SHP77 (cell line): ENCODE measurements around the gene FBXO41.
"Not testable (repeated sequence)": the region's sequence is repeated elsewhere in the genome, so short reads cannot be mapped to it uniquely, and the experiment has no call there.

Experiments
- DNase-seq, 2 experiments: peaks; one replicate each; lab custom pipeline; 2025; lab: John Stamatoyannopoulos, UW

The FBXO41 gene

DNA sequence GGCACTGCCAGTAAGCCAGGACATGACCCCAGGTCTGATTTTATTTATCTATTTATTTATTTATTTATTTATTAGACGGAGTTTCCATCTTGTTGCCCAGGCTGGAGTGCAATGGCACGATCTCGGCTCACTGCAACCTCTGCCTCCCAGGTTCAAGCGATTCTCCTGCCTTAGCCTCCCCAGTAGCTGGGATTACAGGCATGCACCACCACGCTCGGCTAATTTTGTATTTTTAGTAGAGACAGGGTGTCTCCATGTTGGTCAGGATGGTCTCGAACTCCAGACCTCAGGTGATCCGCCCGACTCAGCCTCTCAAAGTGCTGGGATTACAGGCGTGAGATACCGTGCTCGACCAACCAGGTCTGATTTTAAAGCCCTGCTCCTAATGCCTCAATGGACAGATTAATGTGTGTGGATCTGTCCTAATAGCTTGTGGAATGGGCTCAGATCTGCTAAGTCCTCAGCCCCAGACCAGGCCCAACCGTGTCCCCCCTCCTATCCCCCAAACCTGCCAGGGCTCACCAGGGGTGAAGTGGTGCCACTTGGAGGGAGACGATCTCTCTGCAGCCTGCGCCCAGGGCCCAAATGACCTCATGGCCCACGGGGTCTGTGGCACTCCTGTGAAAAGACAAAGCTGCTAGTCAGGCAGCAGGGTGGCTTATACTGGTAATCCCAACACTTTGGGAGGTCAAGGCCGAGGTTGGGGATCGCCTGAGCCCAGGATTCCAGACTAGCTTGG is 21.4 kb downstream of the FBXO41 start:
- not testable (repeated sequence) for DNase-seq

DNA sequence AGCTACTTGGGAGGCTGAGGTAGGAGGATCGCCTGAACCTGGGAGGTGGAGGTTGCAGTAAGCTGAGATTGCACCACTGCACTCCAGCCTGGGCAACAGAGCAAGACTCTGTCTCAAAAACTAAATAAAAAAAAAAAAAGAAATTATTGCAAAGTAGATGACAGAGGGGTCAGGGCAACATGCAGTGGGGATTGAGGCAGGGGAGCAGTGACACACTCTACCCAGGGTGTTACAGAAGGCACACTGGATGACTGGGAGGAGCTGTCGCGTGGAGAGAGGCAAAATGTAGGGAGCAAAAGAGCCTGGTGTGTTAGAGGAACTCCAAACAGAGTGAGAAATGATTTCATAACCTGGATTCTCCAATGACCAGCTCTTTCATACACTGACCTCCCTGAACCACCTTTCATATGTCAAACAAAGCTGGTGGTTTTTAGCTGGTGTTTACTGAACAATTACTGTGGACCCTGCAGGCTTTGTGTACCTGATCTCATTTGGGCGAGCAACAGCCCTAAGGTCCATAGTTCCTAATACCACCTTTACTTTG is 22.1 kb downstream of the FBXO41 start:
- no peak for DNase-seq

DNA sequence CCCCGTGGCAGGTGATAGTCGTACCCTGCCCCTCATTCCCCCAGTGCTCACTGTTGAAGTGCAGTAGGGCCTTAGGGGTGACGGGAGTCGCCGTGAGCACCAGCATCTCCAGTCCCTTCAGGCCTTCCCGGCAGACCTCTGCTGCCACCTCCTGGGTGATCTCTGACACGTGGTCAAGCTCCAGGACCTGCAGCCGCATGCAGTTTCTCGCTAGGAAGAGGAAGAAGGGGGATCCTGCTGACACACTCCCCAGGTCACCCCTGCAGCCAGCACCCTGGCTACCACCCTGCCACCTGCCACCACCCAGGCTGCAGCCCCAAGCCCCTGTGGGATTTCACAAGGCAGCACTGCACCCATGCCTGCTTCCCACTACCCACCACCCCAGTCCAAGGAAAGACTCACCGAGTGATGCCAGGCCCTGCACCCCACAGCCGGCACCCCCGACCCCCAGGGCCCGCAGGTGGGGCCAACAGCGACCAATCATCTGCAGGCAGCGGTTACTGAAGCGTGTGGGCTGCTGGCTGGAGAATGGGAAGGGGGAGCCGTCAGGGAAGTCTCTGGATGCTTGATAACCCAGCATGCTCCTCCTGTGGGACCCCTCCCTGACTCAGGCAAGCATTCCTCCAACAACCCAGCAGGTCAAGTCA is 23.8 kb downstream of the FBXO41 start:
- peak; percentile 5 to 16 for DNase-seq

DNA sequence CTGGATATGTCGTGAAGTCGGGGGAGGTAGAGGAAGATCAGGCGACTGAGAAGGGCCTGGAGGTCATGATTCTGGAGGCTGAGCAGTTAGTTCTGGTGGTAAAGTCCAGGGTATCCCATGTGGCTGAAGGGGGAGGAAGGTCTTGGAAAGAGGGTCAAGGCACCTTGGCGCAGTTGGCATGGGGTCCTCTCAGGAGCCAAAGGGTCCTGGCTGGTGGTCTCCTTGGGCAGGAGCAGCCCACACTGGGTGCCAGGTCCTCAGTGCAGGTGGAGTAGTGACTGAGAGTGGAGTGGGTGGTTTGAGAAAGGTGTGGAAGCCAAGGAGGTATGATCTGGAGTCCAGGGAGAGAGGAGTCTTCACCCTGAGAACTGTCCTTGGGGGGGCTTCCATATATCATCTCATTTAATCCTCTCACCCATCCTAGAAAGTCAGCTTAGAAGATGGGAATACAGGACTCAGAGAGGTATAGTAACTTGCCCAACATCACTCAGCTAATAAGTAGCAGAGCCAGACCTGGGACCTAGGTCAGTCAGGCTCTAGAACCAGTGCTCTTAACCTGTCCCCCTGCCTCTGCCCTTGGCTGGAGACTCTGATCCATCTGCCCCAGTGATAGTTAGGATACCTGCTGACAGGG is 24.5 kb downstream of the FBXO41 start:
- no peak for DNase-seq

DNA sequence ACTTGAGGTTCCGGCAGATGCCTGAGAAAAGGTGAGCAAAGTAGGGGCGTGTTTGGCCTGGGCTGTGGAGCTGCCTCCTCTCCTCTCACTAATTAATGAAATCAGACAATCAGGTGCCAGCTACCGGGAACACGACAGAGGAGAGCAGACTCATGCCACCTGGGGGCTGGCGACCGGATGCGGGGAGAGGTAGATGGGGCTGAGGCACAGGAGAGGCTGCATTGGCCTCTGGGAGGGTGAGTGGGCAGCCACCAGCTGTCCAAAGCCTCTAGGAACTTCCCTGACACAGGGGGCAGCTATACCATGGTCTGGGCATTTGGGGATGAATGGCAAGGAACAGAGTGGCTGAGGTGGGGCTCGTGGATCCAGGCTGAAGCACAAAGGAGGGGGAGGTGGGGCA is 25.0 kb downstream of the FBXO41 start:
- DNase-seq = no peak

DNA sequence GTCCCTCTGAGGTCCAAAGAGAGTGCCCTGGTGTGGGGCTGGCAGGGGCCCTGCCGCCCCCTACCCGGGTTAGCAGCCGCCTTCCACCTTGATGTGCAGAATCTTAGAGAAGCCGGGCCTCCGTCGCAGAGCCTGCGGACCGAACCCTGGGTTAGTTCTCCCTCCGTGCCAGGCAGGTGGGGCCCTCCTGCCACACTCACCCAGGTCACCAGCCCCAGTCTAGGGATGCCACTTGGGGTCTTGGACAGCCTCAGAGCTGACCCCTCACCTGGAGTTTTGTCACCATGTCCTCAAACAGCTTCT is 25.4 kb downstream of the FBXO41 start:
- no peak for DNase-seq

DNA sequence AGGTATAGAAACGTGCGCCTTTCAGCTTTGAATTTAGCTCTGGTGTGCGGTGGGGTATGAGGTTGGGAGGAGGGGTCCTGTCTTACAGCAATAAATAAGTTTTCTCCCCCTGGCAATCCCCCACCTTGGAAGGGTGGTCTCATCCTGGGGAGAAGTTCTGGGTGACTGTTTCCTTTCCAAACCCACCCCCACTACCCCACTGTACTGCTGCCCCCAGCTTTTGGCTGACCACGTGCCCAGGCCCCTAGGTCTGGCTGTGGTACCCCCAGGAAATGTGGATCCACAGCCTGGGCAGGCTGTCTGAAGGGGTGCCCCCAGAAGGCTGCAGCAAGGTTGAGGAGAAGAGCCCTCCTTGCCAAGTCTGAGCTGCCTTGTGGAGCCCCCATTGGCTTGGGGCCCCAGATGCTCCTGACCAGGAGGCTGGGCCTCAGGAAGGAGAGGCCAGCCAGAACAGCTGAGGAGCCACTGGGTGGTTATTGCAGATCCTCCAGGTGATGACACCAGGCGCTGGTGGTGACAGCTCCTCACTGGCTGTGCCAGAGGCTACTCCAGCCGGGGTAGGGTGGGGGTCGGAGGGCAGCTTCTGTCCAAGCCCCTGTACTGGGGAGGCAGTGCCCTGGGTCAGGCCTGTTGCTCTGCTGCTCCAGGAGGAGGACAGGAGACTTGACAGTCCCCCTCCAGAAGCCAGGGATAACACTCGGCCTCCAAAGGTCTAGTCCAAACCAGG is 25.9 kb downstream of the FBXO41 start:
- no peak for DNase-seq

DNA sequence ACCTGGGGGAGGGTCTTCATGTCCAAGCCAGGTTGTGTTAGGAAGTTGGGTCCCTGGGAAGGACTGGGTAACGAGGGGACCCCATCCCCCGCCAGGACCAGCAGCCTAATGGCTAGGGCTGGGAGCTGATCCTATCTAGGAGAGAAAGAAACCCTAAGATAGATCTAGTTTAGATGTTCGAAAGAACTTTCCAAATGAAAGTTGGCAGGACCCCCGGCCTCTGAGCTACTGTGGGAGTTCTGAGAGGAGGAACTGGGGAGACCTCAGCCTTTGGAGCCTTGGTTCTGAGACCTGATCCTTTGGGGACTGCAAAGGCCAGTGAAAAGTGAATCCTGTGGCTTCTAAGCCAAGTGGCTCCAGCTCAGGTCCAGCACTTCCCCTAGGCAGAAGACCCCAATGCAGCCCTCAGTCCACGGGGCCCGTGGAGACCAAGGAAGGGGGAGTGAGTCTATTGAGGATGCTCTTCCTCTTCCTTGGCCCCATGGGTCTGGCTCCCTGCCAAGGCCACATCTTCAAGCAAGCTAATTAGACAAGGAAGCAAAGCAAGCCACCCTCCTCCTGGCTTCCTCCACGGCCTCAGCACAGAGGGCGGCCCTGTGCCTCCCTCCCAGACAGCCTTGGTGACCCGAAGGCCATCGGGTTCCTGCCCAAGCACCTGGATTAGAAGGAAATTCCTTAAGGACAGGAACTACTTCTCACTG is 26.7 kb downstream of the FBXO41 start:
- no peak for DNase-seq

DNA sequence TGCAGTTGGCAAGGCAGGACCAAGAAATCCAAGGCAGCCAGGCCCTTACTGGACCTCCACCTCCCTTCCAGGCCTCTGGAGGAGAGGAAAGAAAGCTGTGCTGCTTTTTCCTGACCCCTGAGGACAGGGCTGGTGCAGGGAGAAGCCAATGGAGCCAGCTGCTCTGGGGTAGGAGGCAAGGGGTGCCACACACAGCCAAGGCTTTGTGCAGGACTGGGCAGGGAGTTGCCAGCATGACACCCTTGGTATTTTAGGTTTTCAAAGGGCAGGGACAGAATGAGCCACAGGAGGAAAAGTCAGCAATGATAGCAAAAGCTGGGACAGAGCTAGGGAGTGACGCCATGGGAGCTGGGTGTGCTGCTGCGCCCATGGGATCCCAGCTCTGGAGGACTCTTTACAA is 27.3 kb downstream of the FBXO41 start:
- DNase-seq = no peak

DNA sequence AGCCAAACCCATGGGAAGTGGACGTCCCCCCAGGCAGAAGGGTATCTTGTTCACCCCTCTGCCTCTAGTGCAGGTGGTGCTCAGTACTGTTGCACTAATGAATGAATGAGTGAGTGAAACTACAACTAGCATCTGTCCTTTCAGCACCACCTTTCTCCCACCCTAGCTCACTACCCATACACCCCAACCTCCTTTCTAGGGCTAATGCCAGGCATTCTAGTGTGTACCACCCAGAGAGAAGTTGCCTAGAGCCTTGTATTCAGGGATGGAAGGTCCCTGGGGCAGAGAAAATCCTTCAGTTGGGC is 27.7 kb downstream of the FBXO41 start:
- no peak for DNase-seq

DNA sequence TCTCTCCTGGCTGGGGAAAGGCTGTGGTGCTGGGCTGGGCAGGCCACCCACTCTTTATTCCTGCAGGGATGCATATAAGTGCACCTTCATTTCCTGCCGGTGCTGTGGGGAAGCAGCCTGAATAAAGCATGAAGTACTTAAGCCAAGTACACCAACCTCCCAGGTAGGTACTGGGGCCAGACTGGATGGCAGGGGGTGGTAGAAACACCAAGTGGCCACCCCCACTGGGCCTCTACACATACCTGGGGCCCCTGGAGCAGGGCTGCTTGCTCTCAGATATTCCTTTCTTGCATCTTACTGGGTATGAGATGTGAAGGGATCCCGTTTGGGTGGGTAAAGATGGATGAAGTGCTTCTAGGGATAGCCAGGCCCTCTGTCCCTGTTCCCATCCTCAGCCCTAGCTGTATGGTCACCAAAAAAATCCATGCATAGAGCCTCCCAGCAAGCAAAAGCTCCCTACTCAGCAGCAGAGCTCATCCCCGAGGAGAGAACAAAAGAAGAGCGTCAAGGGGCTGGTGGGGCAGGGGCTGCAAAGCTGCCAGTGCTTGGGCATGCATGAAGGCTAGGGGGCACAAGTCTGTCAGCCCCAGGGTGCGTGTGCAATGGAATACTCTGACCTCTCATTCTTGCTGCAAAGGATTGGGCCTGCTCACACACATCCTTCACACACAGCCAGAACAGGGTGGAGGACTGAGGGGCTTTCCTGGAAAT is 28.2 kb downstream of the FBXO41 start:
- DNase-seq = no peak

DNA sequence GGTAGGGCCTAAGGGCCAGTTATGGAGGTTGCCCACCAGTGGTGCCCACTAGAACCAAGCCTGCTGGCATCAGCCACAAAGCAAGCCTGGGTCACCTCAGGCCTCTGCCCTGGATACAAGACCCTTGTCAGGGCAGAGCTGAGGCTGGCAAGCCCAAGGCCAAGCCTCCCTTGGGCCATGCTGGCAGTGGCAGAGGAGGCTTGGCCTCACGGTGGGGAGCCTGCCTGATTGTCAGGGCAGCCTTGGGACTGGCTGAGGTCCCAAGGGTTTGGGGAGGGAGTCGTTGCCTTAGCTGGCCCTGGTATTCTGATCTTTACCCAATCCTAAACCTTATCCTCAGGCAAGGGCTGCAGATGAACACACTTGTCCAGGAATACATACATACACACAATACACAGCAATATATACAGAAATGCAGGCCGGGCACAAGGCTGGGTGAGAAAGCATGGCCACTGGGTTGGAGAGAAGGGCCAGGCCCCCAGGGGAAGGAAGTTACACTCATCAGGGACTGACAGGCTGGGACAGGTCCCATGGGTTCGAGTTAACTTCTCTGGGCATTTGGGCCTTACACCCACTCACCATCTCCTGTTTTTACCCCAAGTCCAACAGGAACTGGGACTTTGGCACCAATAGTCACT is 29.2 kb downstream of the FBXO41 start:
- DNase-seq = no peak

DNA sequence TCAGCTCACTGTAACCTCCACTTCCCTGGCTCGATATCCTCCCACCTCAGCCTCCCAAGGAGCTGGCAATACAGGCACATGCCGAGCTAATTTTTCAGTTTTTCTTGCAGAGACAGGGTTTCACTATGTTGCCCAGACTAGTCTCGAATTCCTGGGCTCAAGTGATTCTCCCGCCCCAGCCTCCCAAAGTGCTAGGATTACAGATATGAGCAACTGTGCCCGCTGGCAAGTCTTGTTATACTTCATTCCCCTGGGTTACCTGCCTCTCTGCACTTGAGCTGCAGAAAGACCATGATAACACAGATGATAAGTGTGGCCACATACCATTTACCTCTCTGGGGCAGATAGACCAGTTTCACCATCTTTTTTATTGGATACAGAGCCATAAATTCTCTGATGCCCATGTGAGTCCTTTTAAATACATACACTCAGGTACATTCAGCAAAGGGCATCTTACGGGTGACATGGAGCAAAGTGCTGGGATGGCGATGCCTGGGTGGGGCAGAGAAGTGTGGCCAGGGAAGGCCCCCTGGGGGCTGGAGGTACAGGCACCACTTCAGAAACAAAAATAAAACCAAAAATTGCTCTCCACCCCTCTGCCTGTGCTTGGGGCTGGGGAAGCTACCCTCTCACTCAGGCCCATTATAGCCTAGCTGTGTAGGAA is 29.8 kb downstream of the FBXO41 start:
- DNase-seq = no peak

DNA sequence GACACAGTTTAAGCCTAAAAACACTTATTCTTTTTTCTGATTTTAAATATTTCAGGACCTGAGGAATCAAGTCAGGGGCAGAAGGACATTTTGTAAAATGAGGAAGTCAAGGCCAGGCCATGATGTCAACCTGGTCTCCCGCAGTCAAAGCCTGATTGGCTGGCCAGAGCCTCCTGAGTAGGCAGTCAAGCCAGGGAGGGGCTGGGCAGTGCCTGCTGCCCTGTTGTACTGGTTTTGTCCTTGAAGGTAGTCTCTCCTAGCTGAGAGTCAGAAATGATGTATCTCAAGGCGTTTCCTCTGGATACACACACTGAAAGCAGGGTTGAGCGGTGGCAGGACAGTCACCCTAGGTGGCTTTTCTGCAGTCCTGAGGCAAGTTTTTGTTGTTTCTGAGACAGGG is 30.4 kb downstream of the FBXO41 start:
- DNase-seq = no peak

DNA sequence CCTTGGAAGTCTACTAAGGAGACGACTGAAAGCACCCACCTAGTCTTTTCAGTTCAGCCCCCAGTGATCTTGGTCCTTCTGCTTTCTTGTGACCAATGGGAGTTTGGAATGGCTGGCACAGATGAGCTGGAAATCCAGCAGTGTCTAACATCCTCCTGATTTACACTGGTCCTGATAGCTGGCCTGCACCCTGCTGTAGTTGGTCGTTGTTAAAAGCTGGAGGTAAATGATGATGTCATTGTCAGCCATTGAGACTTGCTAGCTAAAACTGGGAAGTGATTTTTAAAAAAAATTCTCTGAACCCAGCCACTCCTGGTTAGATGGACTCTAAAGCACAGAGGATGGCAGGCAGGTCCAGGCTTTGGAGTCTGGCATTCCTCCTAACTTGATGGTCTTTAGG is 30.9 kb downstream of the FBXO41 start:
- DNase-seq = no peak

DNA sequence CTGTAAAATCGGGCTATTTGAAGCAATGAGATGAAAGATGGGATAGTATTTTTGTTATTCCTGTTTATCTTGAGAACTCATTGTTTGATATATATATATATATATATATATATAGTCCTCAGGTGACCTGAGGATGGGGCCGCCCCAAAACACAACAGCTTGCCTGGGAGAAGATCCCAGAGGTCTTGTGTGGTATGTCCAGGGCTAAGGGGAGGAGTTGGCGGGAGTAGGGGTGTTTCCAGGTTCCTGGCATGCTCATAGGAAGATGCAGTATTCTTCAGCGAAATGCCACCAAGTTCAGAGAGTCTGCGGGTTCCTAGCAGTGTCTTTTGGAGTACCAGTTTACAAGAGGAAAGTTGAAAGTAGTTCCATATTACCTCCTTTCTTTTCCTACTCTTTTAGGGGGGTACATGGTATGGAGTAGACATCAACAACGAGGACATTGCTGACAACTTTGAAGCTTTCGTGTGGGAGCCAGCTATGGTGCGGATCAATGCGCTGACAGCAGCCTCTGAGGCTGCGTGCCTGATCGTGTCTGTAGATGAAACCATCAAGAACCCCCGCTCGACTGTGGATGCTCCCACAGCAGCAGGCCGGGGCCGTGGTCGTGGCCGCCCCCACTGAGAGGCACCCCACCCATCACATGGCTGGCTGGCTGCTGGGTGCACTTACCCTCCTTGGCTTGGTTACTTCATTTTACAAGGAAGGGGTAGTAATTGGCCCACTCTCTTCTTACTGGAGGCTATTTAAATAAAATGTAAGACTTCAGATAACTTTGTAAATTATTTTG is 31.8 kb downstream of the FBXO41 start:
- DNase-seq = no peak

DNA sequence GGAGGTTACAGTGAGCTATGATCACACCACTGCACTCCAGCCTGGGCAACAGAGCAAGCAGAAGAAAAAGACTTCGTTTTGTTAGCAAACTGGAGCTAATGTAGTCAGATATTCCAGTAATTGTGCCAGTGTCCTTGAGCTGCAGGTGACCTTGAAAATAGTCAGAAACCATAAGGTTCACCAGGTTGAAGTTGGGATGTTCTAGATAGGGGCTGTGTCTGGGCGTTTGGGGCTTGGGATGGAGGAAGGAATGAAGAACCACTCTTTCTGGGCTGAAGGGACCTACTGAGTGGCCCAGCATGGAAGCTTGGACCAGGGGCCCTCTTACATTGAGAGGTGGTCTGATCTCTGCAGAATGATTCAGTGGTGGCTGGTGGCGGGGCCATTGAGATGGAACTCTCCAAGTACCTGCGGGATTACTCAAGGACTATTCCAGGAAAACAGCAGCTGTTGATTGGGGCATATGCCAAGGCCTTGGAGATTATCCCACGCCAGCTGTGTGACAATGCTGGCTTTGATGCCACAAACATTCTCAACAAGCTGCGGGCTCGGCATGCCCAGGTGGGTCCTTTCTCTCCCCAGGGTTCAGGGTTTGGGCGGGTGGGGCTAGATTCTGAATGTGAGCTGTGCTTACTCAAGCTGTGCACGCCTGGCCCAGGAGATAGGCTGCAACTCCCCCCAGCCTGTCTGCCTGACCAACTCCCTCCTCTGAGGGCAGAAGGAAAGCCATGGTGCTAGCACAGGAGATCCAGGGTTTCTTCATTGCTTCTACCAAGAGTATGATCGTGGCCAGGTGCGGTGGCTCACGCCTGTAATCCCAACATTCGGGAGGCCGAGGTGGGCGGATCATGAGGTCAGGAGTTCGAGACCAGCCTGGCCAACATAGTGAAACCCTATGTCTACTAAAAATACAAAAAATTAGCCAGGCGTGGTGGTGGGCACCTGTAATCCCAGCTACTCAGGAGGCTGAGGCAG is 33.1 kb downstream of the FBXO41 start:
- DNase-seq = no peak

DNA sequence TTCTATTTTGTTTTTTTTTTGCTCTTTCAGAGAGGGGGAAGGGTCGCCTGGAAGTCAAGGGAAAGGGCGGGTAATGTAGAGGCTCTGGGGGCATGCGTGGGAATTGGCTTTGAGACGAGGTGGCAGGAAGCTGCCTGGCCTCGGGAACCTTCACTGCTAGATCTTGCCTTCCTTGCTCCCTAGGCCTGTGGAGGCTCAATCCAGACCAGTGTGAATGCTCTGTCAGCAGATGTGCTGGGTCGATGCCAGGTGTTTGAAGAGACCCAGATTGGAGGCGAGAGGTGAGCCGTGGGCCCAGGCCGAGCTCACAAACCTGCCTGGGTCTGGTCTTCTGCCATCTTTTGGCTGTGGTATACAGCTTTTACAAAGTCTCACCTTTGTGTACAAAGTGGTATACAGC is 34.6 kb downstream of the FBXO41 start:
- no peak for DNase-seq

DNA sequence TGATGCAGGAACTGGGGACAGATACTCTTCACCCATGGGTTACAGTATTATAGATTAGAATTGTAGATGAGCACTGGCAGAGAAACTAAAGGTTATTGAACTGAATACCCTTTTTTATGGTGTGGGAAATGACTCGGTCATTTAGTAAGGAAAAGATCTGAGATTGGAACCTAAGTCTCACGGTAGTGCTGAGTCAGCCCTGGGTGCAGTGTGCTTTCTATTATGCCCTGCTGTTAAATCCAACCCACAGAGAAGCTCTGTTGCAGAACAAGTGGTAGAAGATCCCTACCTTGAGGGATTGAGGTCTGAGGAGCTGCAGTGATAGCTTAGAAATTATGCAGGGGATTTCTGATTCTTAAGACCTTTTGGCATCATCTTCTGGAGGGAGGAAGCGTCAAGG is 37.4 kb downstream of the FBXO41 start:
- no peak for DNase-seq
